Activated gamma-delta T cell treated with anti-CD3 and anti-CD28 coated beads, Interleukin-2, amount 50 U/mL, for 16 hours (primary cell): ENCODE data around the gene ZCCHC18.
A peak's percentile ranks its signal among the peaks of the same experiment; 100 is the strongest.
"Not testable (repeated sequence)": the region's sequence is repeated elsewhere in the genome, so short reads cannot be mapped to it uniquely, and the experiment has no call there.

ENCODE experiments used
- DNase-seq: peaks from one replicate; pipeline ENCODE4 v3.0.0-alpha.2; 2020; ENCODE audit warnings: low read depth

The ZCCHC18 gene

DNA sequence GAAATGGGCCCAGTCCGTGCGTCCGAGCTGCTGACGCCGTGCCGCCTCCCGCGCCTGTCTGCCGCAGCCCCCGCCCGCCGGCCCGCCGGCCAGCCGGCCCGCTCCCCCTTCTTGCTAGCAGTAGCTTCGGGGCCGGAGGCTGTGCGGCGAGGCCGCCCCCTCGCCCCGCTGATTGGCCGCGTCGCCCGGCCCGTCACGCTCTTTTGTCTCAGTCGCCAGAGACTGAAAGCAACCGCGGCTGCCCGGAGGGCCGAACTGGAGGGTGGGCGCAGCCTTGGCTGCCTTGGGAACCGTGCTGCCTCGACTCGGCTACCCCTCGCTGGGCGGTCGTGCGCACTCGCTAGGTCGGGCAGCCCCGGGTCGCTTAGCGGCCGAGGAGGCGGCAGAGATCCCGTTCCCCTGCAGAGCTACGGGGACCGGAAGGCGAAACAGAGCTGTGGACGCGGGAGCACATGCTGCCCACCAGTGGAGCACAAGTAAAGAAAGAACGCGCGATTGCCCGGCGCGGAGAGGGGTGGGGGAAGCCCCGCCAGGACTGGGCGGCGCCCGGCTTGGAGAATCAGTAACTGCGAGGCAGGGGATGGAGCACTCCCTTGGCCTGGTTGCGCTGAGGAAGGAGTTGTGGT, at the start of gene ZCCHC18:
TSS of gene ZCCHC18 (plus strand) at position 198 of the 626 bp plus-strand sequence. CDS start 1,589 bp downstream, outside the sequence.
- peak; percentile 22 for DNase-seq

DNA sequence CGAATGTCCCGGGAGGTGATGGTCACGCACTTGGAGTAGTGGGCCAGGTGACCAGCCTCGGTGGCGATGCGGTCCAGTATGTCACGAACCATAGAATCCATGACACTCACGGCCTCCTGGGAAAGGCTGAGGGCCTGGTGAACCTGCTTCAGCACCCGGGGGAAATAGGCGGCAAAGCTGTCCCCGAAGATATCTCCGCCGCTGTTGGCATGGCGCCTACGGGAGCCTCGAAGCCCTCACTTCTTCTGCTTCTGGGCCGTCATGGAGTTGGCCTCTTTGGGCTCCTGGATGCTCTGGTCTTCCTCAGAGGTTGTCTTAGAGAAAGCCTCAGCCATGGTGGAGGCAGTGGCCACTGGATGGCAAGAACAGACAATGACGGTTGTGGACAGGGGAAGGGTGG, 49.7 kb upstream of the ZCCHC18 start:
- DNase-seq, result not testable (repeated sequence)

DNA sequence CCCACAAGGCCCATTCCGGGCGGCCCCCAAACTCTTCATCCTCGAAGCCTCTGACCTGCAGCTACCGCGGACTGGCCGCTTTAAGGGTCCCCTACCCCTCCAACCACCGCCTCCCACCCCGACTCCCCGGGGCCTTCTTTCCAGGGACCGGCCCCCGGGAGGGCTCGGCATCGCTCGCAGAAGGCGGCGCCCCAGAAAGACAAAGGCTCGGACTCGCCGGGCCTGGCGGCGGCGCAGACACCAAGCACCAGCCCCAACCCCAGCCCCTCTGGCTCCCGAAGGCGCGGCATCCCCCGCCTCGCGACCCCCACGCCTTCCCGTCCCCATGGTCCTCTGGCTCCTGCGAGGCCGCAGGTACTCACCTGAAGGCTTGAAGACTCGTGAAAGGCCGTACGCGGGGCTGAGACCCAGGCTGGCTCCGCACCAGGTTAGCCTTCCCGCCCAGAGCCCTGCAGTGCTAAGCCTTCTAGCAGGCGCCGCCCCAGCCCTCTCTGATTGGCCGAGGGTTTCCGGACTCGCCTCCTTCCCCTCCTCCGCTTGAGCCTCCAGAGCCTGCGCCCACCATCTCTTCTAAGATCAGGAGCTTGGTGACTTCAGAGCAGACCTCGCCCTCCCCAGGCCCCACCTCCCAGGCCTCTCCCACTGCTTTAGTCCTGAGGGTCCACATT, 36.4 kb upstream of the ZCCHC18 start, which contains the start of gene TMSB15C:
TSS of gene TMSB15C (minus strand) at position 459 of the 668 bp plus-strand sequence.
- not testable (repeated sequence) for DNase-seq

GRCh38 chrX:104077854-104078253, 34.5 kb upstream of the ZCCHC18 start:
- DNase-seq, result not testable (repeated sequence)

- no peak for DNase-seq
Measured at GRCh38 chrX:104084063-104084462, 28.3 kb upstream of the ZCCHC18 start.

GRCh38 chrX:104084534-104085277, 27.6 kb upstream of the ZCCHC18 start:
- no peak for DNase-seq

DNA sequence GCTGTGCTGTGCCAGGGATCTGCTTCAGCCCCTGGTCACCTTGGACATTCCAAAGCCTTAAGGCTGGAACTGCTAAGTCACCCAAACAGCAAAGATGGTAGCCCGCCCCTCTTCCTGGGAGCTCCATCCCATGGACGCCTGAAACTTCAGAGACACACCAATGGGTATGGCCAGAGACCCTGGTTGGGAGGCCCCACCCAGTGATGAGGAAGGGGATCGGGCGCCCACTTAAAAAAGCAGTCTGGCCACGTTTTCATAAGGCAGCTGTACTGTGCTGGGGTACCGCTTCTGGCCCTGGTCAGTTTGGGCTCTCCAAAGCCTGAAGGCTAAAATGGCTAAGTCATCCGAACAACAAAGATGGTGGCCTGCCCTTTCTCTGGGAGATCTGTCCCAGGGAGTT, 26.8 kb upstream of the ZCCHC18 start:
- no peak for DNase-seq

GRCh38 chrX:104085919-104086318, 26.4 kb upstream of the ZCCHC18 start:
- no peak for DNase-seq

DNA sequence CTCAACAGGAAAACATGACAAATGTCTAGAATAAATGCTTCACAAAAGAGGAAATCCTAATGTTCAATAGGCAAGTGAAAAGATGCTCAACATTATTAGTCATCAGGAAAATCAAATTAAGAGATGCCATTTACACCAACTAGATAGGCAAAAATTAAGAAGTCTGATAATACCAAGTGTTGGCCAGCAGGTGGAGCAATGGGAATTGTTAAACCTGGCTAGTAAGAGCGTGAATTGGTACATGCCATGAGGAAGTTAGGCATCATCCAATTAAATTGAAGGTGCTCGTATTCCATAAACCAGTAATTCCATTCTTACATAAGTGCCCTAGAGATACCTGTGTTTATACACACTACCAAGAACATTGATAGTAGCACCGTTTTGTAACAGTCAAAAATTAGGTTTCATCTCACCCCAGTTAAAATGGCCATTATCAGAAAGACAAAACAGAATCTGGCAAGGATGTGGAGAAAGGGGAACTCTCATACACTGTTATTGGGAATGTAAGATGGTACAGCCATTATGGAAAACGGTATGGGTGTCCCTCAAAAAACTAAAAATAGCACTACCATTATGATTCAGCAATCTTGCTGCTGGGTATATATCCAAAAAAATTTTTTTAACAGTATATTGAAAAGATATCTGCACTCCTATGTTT, 14.0 kb upstream of the ZCCHC18 start:
- peak; percentile 20 for DNase-seq

DNA sequence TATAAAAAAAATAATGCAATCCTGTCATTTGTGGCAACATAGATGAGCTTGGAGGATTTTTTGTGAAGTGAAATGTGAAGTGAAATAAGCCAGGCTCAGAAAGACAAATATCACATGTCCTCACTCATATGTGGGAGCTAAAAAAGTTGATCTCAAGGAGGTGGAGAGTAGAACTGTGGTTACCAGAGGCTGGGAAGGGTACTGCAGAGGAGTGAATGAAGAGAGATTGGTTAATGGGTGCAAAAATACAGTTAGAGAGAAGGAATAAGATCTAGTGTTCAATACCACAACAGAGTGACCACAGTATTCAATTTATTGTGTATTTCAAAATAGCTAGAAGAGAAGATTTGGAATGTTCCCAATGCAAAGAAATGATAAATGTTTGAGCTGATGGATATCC, 13.4 kb upstream of the ZCCHC18 start:
- DNase-seq, result no peak

DNA sequence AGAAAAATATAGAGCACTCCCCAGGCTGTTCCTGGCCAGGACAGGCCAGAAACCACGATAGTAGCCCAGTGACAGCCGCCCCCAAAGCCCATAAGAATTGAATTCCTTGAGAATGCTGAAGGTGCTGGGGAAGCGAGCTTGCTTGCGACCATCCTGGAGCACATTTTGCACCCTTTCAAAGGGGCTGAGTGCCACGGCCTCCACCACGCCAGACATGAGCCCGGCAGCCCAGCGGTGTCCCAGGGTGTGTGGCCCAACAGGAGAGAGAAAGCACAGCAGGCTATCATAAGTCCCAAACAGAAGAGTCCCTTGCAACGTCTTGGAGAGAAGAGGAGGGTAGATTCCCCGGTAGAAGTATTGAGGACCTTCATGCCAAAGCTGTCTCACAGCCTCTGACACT, 7.6 kb upstream of the ZCCHC18 start:
- no peak for DNase-seq

- no peak for DNase-seq
Measured at GRCh38 chrX:104105330-104106262, 6.7 kb upstream of the ZCCHC18 start.

DNA sequence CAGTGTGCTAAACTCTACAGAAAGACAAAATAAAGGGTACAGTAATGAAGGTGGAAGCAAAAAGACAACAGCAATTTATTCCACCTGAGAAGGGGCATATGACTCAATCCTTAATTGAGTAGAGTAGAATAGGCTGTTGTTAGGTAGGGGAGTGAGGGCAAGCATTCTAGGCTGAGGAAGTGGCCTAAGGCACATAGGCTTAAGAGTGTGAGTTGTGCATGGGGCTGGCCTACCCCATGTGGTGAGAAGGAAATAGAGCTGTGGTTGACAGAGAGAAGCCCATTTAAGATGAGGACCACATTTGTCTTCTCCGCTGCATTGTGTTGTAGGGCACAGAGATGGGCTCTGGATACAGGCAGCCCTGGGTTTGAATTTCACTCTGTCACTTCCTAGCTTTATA, 3.4 kb upstream of the ZCCHC18 start:
- DNase-seq, result no peak

DNA sequence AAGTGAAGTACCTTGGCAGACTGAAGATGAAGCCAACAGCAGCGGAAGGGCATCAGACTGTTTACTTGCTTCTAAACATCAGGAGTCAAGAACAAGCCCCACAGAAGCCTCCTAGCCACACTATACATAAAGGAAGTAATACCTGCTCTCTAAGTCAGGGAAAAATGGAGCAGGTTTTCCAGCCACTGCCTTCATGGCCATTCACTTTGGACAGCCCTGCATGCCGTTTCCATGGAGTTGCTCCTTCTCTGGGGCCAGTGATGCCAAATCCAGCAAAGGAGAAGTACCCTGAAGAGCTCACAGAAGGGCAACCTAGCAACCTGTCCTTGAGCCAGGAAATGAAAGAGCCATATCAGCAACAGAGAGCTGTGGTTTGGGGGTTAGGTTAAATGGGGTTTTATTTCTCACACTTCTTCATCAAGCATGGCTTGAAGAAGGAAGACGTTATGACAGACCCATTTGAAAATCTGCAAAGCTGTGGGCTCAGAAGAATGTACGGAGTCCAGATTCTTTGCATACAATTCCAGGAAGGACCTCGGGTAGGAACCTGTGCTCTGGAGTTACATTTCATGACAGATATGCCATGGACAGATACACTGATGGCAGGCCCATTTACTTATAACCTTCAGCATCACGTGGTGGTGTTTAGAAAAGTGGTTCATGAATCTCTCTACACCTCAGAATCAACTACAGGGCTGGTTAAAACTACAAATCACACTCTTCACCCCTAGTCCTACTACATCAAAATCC, 1.7 kb upstream of the ZCCHC18 start:
- not testable (repeated sequence) for DNase-seq

DNA sequence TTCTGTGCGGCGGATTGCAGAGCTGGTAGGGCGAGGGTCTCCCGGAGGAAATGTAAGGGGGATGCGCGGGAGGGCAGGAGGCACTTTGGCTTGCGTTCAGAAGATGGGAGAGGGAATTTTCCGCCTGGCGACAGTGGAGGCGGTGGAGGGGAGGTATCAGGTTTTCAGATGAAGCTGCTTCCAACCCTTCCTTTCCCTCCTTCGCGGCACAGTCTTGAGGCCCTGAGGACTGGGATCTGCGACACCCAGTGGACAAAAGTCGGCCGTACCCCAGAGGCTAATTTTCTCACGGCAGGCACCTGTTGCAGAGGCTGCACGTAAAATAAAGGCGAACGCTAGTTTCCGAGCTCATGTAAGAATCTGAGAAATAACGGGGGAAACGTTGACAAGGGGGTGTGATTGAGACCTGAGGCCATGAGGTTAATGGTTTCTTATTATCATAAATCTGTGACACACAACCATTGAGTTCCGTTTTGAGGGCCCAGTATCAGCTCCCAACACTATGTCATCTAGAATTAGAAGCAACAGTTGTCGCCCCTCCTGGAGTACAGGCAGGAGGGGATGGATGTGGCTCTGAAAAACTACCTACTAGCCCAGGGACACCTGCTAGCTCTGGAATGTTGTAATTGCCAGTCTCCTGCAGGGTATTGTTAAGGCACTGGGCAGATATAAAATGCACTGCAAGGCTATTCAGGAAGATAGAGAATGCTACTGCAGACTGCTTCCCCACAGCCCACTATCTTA, 1.1 kb downstream of the ZCCHC18 start:
- DNase-seq, result peak; percentile 23

DNA sequence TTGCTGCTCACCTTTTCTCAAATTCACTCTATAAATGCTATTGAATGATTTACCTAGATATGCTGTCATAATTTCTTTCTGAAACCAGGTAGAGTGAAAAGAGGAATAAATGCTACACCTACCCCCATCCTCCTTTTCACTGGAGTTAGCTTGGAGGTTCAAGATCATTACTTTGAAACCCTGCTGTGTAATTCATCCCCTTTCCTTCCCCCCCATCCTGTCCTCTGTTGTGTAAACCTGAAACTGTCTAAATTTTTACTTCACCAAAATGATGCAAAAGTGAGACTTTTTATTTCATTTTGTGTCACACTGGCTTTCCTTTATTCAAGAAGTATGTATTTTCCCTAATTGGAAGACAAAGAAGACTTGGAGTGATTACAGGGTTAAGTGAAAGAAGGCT, 5.4 kb downstream of the ZCCHC18 start:
- DNase-seq, result no peak

GRCh38 chrX:104118765-104119164, 6.4 kb downstream of the ZCCHC18 start:
- no peak for DNase-seq

GRCh38 chrX:104122829-104123228, 10.5 kb downstream of the ZCCHC18 start:
- DNase-seq, result no peak

DNA sequence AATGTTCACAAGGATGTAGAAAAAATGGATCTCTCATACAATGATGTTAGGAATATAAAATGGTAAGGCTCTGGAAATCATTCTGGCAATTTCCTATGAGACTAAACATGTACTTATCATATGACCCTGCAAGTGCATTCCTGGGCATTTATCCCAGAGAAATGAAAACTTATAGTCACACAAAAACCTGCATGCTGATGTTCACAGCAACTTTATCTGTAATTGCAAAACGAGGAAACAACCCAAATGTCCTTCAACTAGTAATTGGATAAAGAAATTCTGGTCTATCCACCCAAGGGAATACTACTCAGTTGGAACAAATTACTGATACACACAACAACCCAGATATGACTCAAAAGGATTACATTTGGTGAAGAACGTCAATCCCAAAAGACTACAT, 14.5 kb downstream of the ZCCHC18 start:
- DNase-seq, result no peak

DNA sequence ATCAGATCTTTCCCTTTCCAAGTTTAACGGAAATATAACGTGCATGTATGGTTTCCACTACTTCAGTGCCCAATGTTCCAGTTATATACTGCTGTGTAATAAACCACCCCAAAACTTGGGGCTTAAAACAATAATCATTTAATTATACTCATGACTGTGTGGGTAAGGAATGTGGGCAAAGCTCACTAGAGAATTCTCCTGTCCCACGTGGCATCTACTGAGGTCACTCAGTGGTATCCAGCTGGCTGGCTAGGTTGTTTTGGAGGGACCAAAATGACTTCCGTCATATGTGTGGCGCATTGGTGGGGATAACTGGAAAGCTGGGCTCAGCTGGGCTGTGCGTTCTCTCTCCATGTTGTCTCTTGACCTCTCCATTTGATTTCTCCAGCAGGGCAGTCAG, 18.5 kb downstream of the ZCCHC18 start:
- no peak for DNase-seq
